AG04449 (cell line): ENCODE results near the gene RPS6KA1.

Source experiments
- CTCF ChIA-PET: fragments of 350-600 bp; formaldehyde crosslinking; extraction: SDS; loops from one replicate; lab custom pipeline; 2021; ENCODE audit warnings: antibody characterized with exemption; lab: Yijun Ruan, JAX
- POLR2A ChIA-PET: fragments of 400-600, 350-600 bp; formaldehyde crosslinking; extraction: SDS; loops from one replicate; lab custom pipeline; 2020; ENCODE audit warnings: antibody characterized with exemption, inconsistent platforms; lab: Yijun Ruan, JAX
- DNase-seq: peaks from one replicate; pipeline ENCODE4 v3.0.0-alpha.2; 2010; ENCODE audit warnings: low read depth, low spot score
- H3K4me3 ChIP-seq: 2 replicates; pipeline ENCODE4 v1.5.1; 2011; ENCODE audit warnings: low read depth, mild to moderate bottlenecking, control low read depth, low read length
- TF ChIP-seq, protein P1 (sequence below): IDR thresholded peaks from one replicate; pipeline ENCODE4 v1.5.1; 2011; ENCODE audit warnings: mild to moderate bottlenecking, moderate library complexity, low read length, control low read depth, inconsistent platforms; ENCODE audit not compliant: insufficient read depth; ENCODE audit errors: missing control alignments

Gene RPS6KA1

DNA sequence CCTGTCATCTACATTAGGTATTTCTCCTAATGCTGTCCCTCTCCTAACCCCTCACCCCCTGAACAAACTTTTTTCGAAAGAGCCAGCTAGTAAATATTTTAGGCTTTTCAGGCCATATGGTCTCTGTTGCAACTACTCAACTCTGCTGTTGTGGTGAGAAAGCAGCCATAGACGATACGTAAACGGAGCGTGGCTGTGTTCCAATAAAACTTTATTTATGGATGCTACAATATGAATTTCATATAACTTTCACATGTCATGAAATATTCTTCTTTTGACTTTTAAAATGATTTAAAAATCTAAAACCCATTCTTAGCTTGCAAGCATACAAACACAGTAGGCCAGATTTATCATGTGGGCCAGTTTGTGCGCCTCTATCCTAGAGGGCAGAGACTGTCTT lies 11.2 kb upstream of the RPS6KA1 start:
- CTCF ChIA-PET, result interaction anchor here (1.8 kb wide), 1 partner anchor 21 kb away, joined by 4 read pairs; no protein-coding TSS in a partner anchor
- TF ChIP-seq, protein P1, sequence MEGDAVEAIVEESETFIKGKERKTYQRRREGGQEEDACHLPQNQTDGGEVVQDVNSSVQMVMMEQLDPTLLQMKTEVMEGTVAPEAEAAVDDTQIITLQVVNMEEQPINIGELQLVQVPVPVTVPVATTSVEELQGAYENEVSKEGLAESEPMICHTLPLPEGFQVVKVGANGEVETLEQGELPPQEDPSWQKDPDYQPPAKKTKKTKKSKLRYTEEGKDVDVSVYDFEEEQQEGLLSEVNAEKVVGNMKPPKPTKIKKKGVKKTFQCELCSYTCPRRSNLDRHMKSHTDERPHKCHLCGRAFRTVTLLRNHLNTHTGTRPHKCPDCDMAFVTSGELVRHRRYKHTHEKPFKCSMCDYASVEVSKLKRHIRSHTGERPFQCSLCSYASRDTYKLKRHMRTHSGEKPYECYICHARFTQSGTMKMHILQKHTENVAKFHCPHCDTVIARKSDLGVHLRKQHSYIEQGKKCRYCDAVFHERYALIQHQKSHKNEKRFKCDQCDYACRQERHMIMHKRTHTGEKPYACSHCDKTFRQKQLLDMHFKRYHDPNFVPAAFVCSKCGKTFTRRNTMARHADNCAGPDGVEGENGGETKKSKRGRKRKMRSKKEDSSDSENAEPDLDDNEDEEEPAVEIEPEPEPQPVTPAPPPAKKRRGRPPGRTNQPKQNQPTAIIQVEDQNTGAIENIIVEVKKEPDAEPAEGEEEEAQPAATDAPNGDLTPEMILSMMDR, result no peak
- no peak overlapping the region for H3K4me3 ChIP-seq
- no peak for DNase-seq
- POLR2A ChIA-PET, result no interaction called here

DNA sequence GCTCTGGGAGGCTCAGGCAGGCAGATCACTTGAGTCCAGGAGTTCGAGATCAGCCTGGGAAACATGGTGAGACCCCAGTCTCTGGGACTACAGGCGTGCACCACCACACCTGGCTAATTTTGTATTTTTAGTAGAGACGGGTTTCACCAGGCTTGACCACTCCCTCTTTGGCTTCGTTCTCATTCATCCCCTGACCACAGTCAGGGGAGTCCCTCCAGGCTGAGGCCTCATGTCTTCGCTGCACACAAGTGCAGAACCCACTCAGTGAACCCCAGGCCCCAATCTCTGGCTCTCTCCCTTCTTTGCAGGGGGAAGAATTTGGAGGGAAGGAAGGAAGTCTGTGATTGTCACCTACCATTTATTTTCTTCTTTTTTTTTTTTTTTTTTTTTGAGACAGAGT lies 9.2 kb upstream of the RPS6KA1 start:
- TF ChIP-seq, protein P1, result no peak
- no peak for DNase-seq
- CTCF ChIA-PET, result interaction anchor here (1.2 kb wide), 1 partner anchor 18 kb away, joined by 3 read pairs; no protein-coding TSS in a partner anchor
- POLR2A ChIA-PET, result no interaction called here
- H3K4me3 ChIP-seq, result no peak overlapping the region

DNA sequence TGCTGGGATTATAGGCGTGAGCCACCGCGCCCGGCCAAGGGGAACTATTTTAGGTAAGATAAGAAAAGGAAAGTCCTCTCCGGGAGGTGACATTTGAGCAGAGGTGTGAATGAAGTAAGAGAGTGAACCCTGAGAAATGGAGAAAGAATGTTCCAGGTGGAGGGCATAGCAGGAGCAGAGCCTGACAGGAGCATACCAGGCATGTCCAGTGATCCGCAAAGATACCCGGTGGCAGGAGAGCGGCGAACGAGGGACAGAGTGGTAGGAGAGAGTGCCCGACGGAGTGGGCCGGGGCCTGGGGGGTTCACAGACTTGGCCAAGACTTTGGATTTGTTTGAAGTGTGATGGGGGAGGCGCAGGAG lies 7.9 kb upstream of the RPS6KA1 start:
- ChIA-PET CTCF (interaction anchor here (0.7 to 1.0 kb wide), 2 partner anchors 17 to 21 kb away, joined by 3 to 4 read pairs; no protein-coding TSS in a partner anchor), POLR2A (no interaction called here)
- H3K4me3 ChIP-seq, result no peak overlapping the region

DNA sequence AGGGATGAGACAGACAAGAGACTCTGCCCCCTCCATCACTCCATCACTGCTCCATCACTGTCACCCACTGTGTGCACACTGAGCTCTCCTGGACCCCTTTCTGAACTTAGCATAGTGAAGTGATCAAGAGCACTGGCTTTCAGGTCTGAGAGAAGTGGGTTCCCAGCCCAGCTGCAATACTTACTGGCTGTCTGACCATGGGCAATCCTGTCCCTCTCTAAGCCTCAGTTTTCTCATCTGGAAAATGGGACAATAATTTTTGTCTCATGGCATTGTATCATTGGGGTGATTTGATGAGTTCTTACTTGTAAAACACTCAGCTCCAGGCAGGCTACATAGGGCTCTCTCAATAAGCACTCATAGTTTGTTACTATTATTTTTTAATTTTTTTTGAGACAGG lies 7.5 kb upstream of the RPS6KA1 start:
- no peak overlapping the region for H3K4me3 ChIP-seq
- DNase-seq, result no peak
- ChIA-PET CTCF (interaction anchor here (1.5 to 4.9 kb wide), 2 partner anchors 16 to 21 kb away, joined by 6 to 18 read pairs; no protein-coding TSS in a partner anchor), POLR2A (no interaction called here)
- TF ChIP-seq, protein P1, result no peak

More for the DNA sequence above, 7.9 kb upstream of the RPS6KA1 start:
- TF ChIP-seq, protein P1, result no peak
- no peak for DNase-seq

DNA sequence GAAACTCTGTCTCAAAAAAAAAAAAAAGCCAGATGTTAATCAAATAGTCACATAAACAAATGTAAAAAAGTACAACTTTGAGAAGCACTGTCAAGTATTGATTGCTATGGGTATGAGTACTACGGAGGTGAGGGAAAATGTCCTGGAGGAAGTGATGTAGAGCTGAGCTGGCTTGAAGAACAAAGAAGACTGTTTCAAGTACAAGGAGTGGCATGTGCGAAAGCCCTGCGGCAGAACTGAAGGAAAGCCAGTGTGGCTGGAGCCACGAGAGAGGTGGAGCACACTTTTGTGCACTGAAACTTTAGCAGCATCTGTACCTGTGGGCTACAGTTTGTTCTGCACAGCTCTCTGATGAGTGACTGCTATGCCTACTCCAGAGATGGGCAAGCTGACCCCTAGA lies 5.4 kb upstream of the RPS6KA1 start:
- TF ChIP-seq, protein P1, result no peak
- ChIA-PET POLR2A (no interaction called here), CTCF (interaction anchor here (1.0 to 4.9 kb wide), 4 partner anchors 11 to 286 kb away, joined by 3 to 18 read pairs (median 4); no protein-coding TSS in a partner anchor)

DNA sequence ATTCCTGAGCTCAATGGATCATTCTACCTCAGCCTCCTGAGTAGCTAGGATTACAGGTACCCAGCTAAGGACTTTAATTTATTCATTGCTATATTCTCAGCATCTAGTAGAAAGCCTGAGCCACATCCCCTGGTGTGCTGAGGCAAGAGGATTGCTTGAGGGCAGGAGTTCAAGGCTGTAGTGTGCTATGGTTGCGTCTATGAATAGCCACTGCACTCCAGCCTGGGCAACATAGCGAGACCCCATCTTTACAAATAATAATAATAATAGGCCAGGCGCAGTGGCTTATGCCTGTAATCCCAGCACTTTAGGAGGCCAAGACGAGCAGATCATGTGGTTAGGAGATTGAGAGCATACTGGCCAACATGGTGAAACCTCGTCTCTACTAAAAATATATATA lies 3.3 kb upstream of the RPS6KA1 start:
- POLR2A ChIA-PET, result no interaction called here
- H3K4me3 ChIP-seq, result no peak overlapping the region
- TF ChIP-seq, protein P1, result no peak
- CTCF ChIA-PET, result interaction anchor here (0.8 to 4.9 kb wide), 3 partner anchors 10 to 26 kb away, joined by 3 to 18 read pairs (median 4); no protein-coding TSS in a partner anchor
- DNase-seq, result no peak

More for the DNA sequence above, 5.4 kb upstream of the RPS6KA1 start:
- no peak overlapping the region for H3K4me3 ChIP-seq
- DNase-seq, result no peak
